Activated naive CD4-positive, alpha-beta T cell treated with anti-CD3 and anti-CD28 coated beads for 36 hours (primary cell): ENCODE results near the gene SECISBP2L. TPM values are rescaled to one million over a fixed set of nuclear protein-coding genes. Genes with fewer than 3 reads are reported as not detected.
A peak's percentile ranks its signal among the peaks of the same experiment; 100 is the strongest.

Source experiments
- CTCF ChIA-PET: fragments of 350-600 bp; sonication (Branson Sonifier 250); formaldehyde crosslinking; loops from one replicate; lab custom pipeline; 2021; ENCODE audit warnings: antibody characterized with exemption; lab: Charles Lee
- DNase-seq: peaks from one replicate; pipeline ENCODE4 v3.0.0-alpha.2; 2020
- H3K27ac Mint-ChIP-seq: one replicate; pipeline ENCODE4 v1.8.0; 2021; ENCODE audit warnings: mild to moderate bottlenecking, mixed read lengths
- H3K27me3 Mint-ChIP-seq: one replicate; pipeline ENCODE4 v1.8.0; 2021; ENCODE audit warnings: low read depth, mixed read lengths
- H3K36me3 Mint-ChIP-seq: one replicate; pipeline ENCODE4 v1.8.0; 2021; ENCODE audit warnings: low read depth, mixed read lengths
- H3K4me1 Mint-ChIP-seq: one replicate; pipeline ENCODE4 v1.8.0; 2021; ENCODE audit warnings: low read depth, mixed read lengths
- H3K4me3 Mint-ChIP-seq: one replicate; pipeline ENCODE4 v1.8.0; 2021; ENCODE audit warnings: mild to moderate bottlenecking, moderate library complexity, mixed read lengths
- H3K9me3 Mint-ChIP-seq: one replicate; pipeline ENCODE4 v1.8.0; 2021; ENCODE audit warnings: mixed read lengths
- intact Hi-C: fragments of 100-400 bp; cut with micrococcal nuclease; formaldehyde crosslinking; loops from one replicate; pipeline ENCODE4 v1.15.1; 2023
- total RNA-seq, 2 experiments: library from RNA; stranded (reverse); gene quantifications; one replicate each; pipeline ENCODE4 v1.2.3, GENCODE V29; 2021

The SECISBP2L gene
- total RNA-seq, 2 experiments from 2014 or later: 17.4 to 18.6 TPM

- Mint-ChIP-seq H3K27me3 (no peaks in the 10 kb centered on the region), H3K36me3 (no peaks in the 10 kb centered on the region), H3K9me3 (no peaks in the 10 kb centered on the region), H3K4me3 (no peak overlapping the region), H3K4me1 (no peaks in the 10 kb centered on the region), H3K27ac (no peak overlapping the region)
- DNase-seq: no peak
- intact Hi-C loops: no loop called here
- CTCF ChIA-PET: no interaction called here
Measured at GRCh38 chr15:49052662-49053061, 6.4 kb upstream of the SECISBP2L start.

GRCh38 chr15:49047456-49047855, 1.2 kb upstream of the SECISBP2L start:
- Mint-ChIP-seq H3K36me3 (no peaks in the 10 kb centered on the region), H3K27ac (no peak overlapping the region), H3K9me3 (no peaks in the 10 kb centered on the region), H3K4me3 (no peak overlapping the region), H3K27me3 (no peaks in the 10 kb centered on the region), H3K4me1 (peaks cover 10% of the 10 kb centered on the region)
- CTCF ChIA-PET: no interaction called here
- intact Hi-C loops: loop anchor here (2.0 kb wide), 2 partner anchors 573 to 1307 kb away; partner anchors contain the start of genes DTWD1, FAM227B and GABPB1
- no peak for DNase-seq

GRCh38 chr15:49045751-49046219, 461 bp downstream of the SECISBP2L start:
- Mint-ChIP-seq H3K27ac (peak overlapping the region; percentile 81), H3K27me3 (no peaks in the 10 kb centered on the region), H3K4me1 (peaks cover 22% of the 10 kb centered on the region), H3K9me3 (no peaks in the 10 kb centered on the region), H3K4me3 (peak overlapping the region; percentile 91), H3K36me3 (no peaks in the 10 kb centered on the region)
- intact Hi-C loops: loop anchor here (1.0 to 2.0 kb wide), 10 partner anchors 15 to 1379 kb away; partner anchors contain the start of genes CEP152, COPS2, DTWD1 and DUT
- CTCF ChIA-PET: interaction anchor here (0.8 to 1.5 kb wide), 6 partner anchors 84 to 184 kb away, joined by 3 to 4 read pairs (median 3); partner anchors contain the start of gene EID1
- DNase-seq: peak; percentile 22

- Mint-ChIP-seq H3K4me3 (peak overlapping the region; percentile 91), H3K27ac (peak overlapping the region; percentile 81), H3K36me3 (no peaks in the 10 kb centered on the region)
Measured at GRCh38 chr15:49044766-49045606, 1.3 kb downstream of the SECISBP2L start.

GRCh38 chr15:49044002-49044401, 2.2 kb downstream of the SECISBP2L start:
- intact Hi-C loops: no loop called here
- peaks cover 26% of the 10 kb centered on the region for H3K4me1 Mint-ChIP-seq
- H3K27ac Mint-ChIP-seq: no peak overlapping the region
- no peak overlapping the region for H3K4me3 Mint-ChIP-seq
- no peaks in the 10 kb centered on the region for H3K9me3 Mint-ChIP-seq
- CTCF ChIA-PET: interaction anchor here (0.5 to 0.6 kb wide), 2 partner anchors 98 to 502 kb away, joined by 3 to 4 read pairs; no protein-coding TSS in a partner anchor
- no peaks in the 10 kb centered on the region for H3K27me3 Mint-ChIP-seq
- no peak for DNase-seq
- H3K36me3 Mint-ChIP-seq: no peaks in the 10 kb centered on the region

More at GRCh38 chr15:49044766-49045606, 1.3 kb downstream of the SECISBP2L start:
- intact Hi-C loops: no loop called here
- CTCF ChIA-PET: interaction anchor here (0.6 to 1.5 kb wide), 3 partner anchors 100 to 503 kb away, joined by 3 to 4 read pairs (median 3); no protein-coding TSS in a partner anchor
- H3K9me3 Mint-ChIP-seq: no peaks in the 10 kb centered on the region
- no peaks in the 10 kb centered on the region for H3K27me3 Mint-ChIP-seq
- H3K4me1 Mint-ChIP-seq: peaks cover 24% of the 10 kb centered on the region
- no peak for DNase-seq

- no peak overlapping the region for H3K4me3 Mint-ChIP-seq
- H3K4me1 Mint-ChIP-seq: peaks cover 32% of the 10 kb centered on the region
- intact Hi-C loops: no loop called here
- CTCF ChIA-PET: interaction anchor here (1.3 kb wide), 2 partner anchors 21 to 67 kb away, joined by 3 to 5 read pairs; no protein-coding TSS in a partner anchor
- DNase-seq: no peak
- no peaks in the 10 kb centered on the region for H3K27me3 Mint-ChIP-seq
- no peaks in the 10 kb centered on the region for H3K36me3 Mint-ChIP-seq
- H3K27ac Mint-ChIP-seq: no peak overlapping the region
- no peaks in the 10 kb centered on the region for H3K9me3 Mint-ChIP-seq
Measured at GRCh38 chr15:49042165-49042564, 4.1 kb downstream of the SECISBP2L start.

- Mint-ChIP-seq H3K4me3 (no peak overlapping the region), H3K9me3 (no peaks in the 10 kb centered on the region), H3K36me3 (no peaks in the 10 kb centered on the region), H3K27me3 (no peaks in the 10 kb centered on the region), H3K4me1 (peaks cover 29% of the 10 kb centered on the region), H3K27ac (no peak overlapping the region)
- CTCF ChIA-PET: interaction anchor here (1.3 kb wide), 1 partner anchor 21 kb away, joined by 3 read pairs; no protein-coding TSS in a partner anchor
- no peak for DNase-seq
- intact Hi-C loops: no loop called here
Measured at GRCh38 chr15:49041426-49041825, 4.8 kb downstream of the SECISBP2L start.

GRCh38 chr15:49040151-49040550, 6.1 kb downstream of the SECISBP2L start:
- Mint-ChIP-seq H3K36me3 (peaks cover 3% of the 10 kb centered on the region), H3K27me3 (no peaks in the 10 kb centered on the region), H3K4me1 (peaks cover 28% of the 10 kb centered on the region), H3K4me3 (no peak overlapping the region), H3K9me3 (no peaks in the 10 kb centered on the region), H3K27ac (no peak overlapping the region)
- intact Hi-C loops: no loop called here
- no peak for DNase-seq
- CTCF ChIA-PET: interaction anchor here (0.6 to 0.7 kb wide), 3 partner anchors 9 to 630 kb away, joined by 3 to 4 read pairs (median 3); no protein-coding TSS in a partner anchor

- H3K36me3 Mint-ChIP-seq: peaks cover 3% of the 10 kb centered on the region
- no peaks in the 10 kb centered on the region for H3K9me3 Mint-ChIP-seq
- no peak overlapping the region for H3K4me3 Mint-ChIP-seq
- intact Hi-C loops: no loop called here
- DNase-seq: no peak
- no peak overlapping the region for H3K27ac Mint-ChIP-seq
- peaks cover 22% of the 10 kb centered on the region for H3K4me1 Mint-ChIP-seq
- CTCF ChIA-PET: interaction anchor here (1.1 kb wide), 1 partner anchor 17 kb away, joined by 4 read pairs; no protein-coding TSS in a partner anchor
- H3K27me3 Mint-ChIP-seq: no peaks in the 10 kb centered on the region
Measured at GRCh38 chr15:49038382-49038781, 7.9 kb downstream of the SECISBP2L start.

GRCh38 chr15:49037546-49037940, 8.7 kb downstream of the SECISBP2L start:
- CTCF ChIA-PET: interaction anchor here (0.7 to 1.5 kb wide), 2 partner anchors 62 to 175 kb away, joined by 3 to 4 read pairs; no protein-coding TSS in a partner anchor
- peaks cover 3% of the 10 kb centered on the region for H3K36me3 Mint-ChIP-seq
- no peak overlapping the region for H3K4me3 Mint-ChIP-seq
- peaks cover 22% of the 10 kb centered on the region for H3K4me1 Mint-ChIP-seq
- H3K9me3 Mint-ChIP-seq: no peaks in the 10 kb centered on the region
- intact Hi-C loops: no loop called here
- no peaks in the 10 kb centered on the region for H3K27me3 Mint-ChIP-seq
- no peak overlapping the region for H3K27ac Mint-ChIP-seq
- no peak for DNase-seq

- Mint-ChIP-seq H3K4me3 (no peak overlapping the region), H3K4me1 (peaks cover 18% of the 10 kb centered on the region), H3K27me3 (no peaks in the 10 kb centered on the region), H3K27ac (no peak overlapping the region), H3K9me3 (no peaks in the 10 kb centered on the region), H3K36me3 (peaks cover 5% of the 10 kb centered on the region)
- DNase-seq: no peak
- intact Hi-C loops: no loop called here
- CTCF ChIA-PET: interaction anchor here (1.5 kb wide), 1 partner anchor 61 kb away, joined by 3 read pairs; no protein-coding TSS in a partner anchor
Measured at GRCh38 chr15:49036650-49037545, 9.3 kb downstream of the SECISBP2L start.
